Small intestine (tissue), 7 donors: ENCODE results near the gene FAM83C. TPM values are rescaled to one million over a fixed set of nuclear protein-coding genes. Genes with fewer than 3 reads are reported as not detected.

Experiments
- DNase-seq, 2 donors: peaks; one replicate each; pipeline versions ENCODE4 v3.0.0 to v3.0.0-alpha.2; 2013
- FAIRE-seq: peaks from 2 replicates; lab custom pipeline; 2012; peaks lifted over from hg19 to GRCh38; lab: Jason Lieb, UNC
- H3K27ac ChIP-seq, 3 donors: one replicate each; pipeline ENCODE4 v1.5.1; 2013; ENCODE audit warnings: low read length in 2 of 3, mild to moderate bottlenecking in 2 of 3, control low read depth in 1 of 3, inconsistent platforms in 1 of 3, low read depth in 1 of 3, moderate library complexity in 1 of 3
- H3K27me3 ChIP-seq, 3 donors: one replicate each; pipeline ENCODE4 v1.6.1; 2013; ENCODE audit warnings: low read length in 3 of 3, inconsistent platforms in 1 of 3; ENCODE audit not compliant: control insufficient read depth in 3 of 3, insufficient read depth in 3 of 3
- H3K36me3 ChIP-seq, 3 donors: one replicate each; pipeline ENCODE4 v1.6.1; 2013; ENCODE audit warnings: low read length in 3 of 3, inconsistent platforms in 1 of 3, low read depth in 1 of 3, mild to moderate bottlenecking in 1 of 3, moderate library complexity in 1 of 3; ENCODE audit not compliant: control insufficient read depth in 3 of 3, insufficient read depth in 2 of 3
- H3K4me1 ChIP-seq, 3 donors: one replicate each; pipeline ENCODE4 v1.6.1; 2013; ENCODE audit warnings: low read length in 2 of 3, inconsistent platforms in 1 of 3, low read depth in 1 of 3, mild to moderate bottlenecking in 1 of 3, moderate library complexity in 1 of 3; ENCODE audit not compliant: control insufficient read depth in 3 of 3, insufficient read depth in 2 of 3
- H3K4me3 ChIP-seq, 3 donors: one replicate each; pipeline ENCODE4 v1.5.1; 2013; ENCODE audit warnings: low read length in 3 of 3, control low read depth in 1 of 3, inconsistent platforms in 1 of 3, low read depth in 1 of 3, mild to moderate bottlenecking in 1 of 3, moderate library complexity in 1 of 3
- H3K9me3 ChIP-seq, 2 donors: one replicate each; pipeline ENCODE4 v1.6.1; 2013; ENCODE audit warnings: low read depth in 1 of 2, low read length in 1 of 2; ENCODE audit not compliant: control insufficient read depth in 2 of 2, insufficient read depth in 1 of 2
- WGBS, 3 donors: extraction: QIAGEN DNeasy Blood & Tissue Kit; methylation state at CpG; one replicate each; pipeline ENCODE4 v1.1.7; 2013; 5-methylcytosine and 5-hydroxymethylcytosine counted together
- polyA plus RNA-seq, 4 donors: library from polyadenylated mRNA; stranded (reverse) in 3 of 4; unstranded in 1 of 4; fragments of 200-250 nt in 3 of 4; fragments of 120-200 nt in 1 of 4; gene quantifications; one replicate each; pipeline versions ENCODE4 v1.2.1 to v1.2.3, GENCODE V29; 2013
- donor health status: healthy with polysubstance abuse.
- donor health status: control.
- donor health status: control.
- donor health status: Bipolar disorder and iron deficiency.
- donor health status: healthy.

FAM83C gene
- polyA plus RNA-seq, 4 donors, result 0.04 to 0.27 TPM; not detected in 2

DNA sequence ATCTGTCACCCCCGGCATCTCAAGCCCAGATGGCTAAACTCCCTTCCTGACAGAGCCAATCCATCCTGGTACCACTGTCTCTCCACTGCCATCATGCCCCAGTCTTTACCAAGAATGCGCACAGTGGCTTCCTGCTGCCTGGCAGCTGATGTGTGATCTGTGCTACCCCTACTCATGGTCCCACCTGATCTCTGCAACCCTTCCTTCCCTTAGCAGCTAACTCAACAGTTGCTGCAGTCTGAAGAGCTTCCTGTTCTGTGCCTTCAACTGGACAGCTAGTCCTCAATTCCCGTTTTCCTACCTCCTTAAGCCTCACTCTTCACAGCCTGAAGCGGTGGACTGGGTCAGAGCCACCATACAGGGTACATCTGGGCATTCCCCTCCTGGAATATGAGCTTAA, 7.6 kb upstream of the FAM83C start:
- no peak for FAIRE-seq

DNA sequence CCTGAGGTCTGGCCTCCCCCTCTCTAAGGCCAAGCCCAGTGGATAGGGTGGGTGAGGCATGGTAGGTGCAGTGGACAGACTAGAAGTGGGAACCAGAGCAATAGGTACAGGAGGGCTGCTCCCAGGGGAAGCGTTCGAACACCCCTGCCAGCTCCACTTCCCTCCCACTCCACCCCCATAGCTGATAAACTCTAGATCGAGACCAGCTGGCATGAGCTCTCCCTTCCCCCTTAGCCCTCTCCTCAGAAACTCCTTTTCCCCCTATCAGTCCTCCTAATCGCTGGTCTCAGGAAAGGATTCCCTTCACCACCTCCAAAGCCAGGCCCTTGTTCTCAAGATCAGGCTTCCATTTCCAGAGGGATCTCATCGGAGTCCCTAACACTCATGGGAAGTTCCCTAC, 6.0 kb upstream of the FAM83C start:
- WGBS, 3 donors, result 62 to 70% (median 66%) methylated on average over 3 to 5 of the region's 5 CpGs
- FAIRE-seq, result no peak
- peaks cover 0 to 12% (median 0%) of the 10 kb centered on the region in 3 donors for H3K36me3 ChIP-seq

More for the DNA sequence above, 7.6 kb upstream of the FAM83C start:
- no peak overlapping the region for H3K27ac ChIP-seq
- H3K4me3 ChIP-seq, result no peak overlapping the region
- H3K36me3 ChIP-seq, result peaks cover 0 to 23% (median 0%) of the 10 kb centered on the region in 3 donors
- no peaks in the 10 kb centered on the region for H3K9me3 ChIP-seq
- H3K27me3 ChIP-seq, result no peaks in the 10 kb centered on the region
- H3K4me1 ChIP-seq, result peaks cover 0 to 9% (median 0%) of the 10 kb centered on the region in 3 donors
- WGBS, 3 donors, result 73 to 88% (median 84%) methylated on average over 4 of the region's 4 CpGs
- DNase-seq, result no peak

DNA sequence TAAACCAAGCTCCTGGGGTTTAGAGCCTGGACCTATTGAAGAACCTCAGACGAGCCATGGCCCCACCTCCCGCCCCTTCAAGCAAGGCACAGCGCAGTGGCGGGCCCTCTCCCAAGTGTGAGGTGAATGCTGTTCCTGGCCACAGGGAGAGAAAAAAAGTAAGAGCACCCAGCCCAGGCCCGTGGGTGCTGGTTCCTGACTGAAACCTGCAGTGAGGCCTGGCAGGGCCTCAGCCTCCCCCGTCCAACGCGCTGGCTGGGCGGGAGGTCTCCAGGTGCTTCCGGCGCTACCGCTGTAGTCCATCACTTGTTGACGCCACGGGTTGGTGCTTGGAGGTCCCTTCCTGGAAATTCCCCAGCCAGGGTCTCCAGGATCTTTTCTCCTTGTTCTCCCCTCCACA, 5.5 kb upstream of the FAM83C start:
- H3K27ac ChIP-seq, result no peak overlapping the region
- FAIRE-seq (no peak), DNase-seq (no peak)
- no peaks in the 10 kb centered on the region for H3K9me3 ChIP-seq
- no peak overlapping the region for H3K4me3 ChIP-seq
- no peaks in the 10 kb centered on the region for H3K27me3 ChIP-seq
- peaks cover 0 to 7% (median 0%) of the 10 kb centered on the region in 3 donors for H3K36me3 ChIP-seq
- WGBS, 3 donors, result 89 to 91% (median 90%) methylated on average over 14 of the region's 14 CpGs
- H3K4me1 ChIP-seq, result no peaks in the 10 kb centered on the region

More for the DNA sequence above, 6.0 kb upstream of the FAM83C start:
- no peaks in the 10 kb centered on the region for H3K27me3 ChIP-seq
- no peak overlapping the region for H3K27ac ChIP-seq
- no peaks in the 10 kb centered on the region for H3K9me3 ChIP-seq
- H3K4me1 ChIP-seq, result no peaks in the 10 kb centered on the region
- no peak overlapping the region for H3K4me3 ChIP-seq
- DNase-seq, result no peak

DNA sequence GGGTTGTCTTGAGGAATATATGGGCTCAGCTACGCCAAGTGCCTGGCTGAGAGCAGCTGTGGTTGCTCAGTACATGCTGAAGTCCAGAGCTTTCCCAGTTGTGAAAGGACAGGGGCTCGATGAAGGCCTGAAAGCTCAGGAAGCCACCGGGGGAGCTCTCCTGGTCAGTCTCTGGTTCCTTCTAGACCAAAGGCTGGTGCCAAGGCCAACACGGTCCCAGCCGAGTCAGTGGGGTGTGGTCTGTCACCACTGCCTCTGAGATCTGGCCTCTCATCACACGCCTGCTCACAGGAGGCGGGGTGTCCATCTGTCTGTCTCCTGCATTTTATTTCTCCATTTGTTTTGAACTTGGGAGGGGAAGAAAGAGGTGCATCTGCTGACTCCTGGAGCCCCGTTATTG, 4.9 kb upstream of the FAM83C start:
- Histone ChIP-seq H3K27me3 (no peaks in the 10 kb centered on the region), H3K4me1 (no peaks in the 10 kb centered on the region), H3K4me3 (no peak overlapping the region), H3K27ac (no peak overlapping the region), H3K36me3 (peaks cover 0 to 4% (median 0%) of the 10 kb centered on the region in 3 donors), H3K9me3 (no peaks in the 10 kb centered on the region)
- 51 to 57% (median 53%) methylated on average over 8 of the region's 8 CpGs for WGBS, 3 donors
- DNase-seq (no peak), FAIRE-seq (no peak)

DNA sequence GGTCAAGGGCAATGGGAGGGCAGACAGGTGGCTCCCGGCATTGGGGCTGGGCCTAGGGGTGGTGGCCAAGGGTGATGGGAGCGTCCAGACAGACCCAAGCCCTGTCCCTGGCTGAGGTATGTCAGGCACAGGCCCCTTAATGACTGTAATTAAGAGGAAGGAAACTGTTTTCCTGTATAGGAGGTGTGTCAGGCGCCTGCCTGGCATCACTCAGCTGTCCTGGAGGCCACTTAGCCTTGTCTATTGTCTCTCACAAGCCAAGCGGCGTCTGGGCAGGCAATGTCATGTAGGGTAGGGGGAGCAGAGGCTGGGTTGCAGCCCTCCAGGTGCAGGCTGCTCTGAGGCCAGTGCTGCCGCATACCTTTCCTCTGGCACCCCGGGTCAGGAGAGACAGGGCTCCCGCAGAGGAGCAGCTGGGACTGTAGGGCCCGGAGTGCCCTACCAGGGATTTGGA, 3.9 kb upstream of the FAM83C start:
- FAIRE-seq (no peak), DNase-seq (no peak)
- H3K4me3 ChIP-seq, result no peak overlapping the region
- H3K9me3 ChIP-seq, result no peaks in the 10 kb centered on the region
- H3K27ac ChIP-seq, result no peak overlapping the region
- no peaks in the 10 kb centered on the region for H3K4me1 ChIP-seq
- H3K27me3 ChIP-seq, result no peaks in the 10 kb centered on the region
- 57 to 61% (median 60%) methylated on average over 9 of the region's 9 CpGs for WGBS, 3 donors
- H3K36me3 ChIP-seq, result no peaks in the 10 kb centered on the region

DNA sequence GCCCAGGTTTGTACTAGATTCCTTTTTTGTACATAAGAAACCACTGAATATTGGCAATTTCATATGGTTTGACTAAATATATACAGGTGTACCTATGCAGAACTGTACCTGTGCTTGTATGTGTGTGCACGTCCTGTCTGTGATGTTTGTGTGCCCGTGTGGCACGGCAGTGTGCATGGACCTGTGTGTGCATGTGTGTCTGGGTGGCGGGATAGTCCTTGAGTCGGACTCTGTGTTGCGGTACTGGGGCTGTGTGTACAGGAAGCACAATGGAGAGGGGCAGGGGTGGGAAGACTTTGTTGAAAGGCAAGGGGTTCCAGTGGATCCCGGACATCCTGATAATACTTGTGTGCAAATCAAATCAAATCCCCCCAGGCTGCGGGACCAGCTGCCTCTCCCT, 3.4 kb upstream of the FAM83C start:
- DNase-seq (no peak), FAIRE-seq (no peak)

DNA sequence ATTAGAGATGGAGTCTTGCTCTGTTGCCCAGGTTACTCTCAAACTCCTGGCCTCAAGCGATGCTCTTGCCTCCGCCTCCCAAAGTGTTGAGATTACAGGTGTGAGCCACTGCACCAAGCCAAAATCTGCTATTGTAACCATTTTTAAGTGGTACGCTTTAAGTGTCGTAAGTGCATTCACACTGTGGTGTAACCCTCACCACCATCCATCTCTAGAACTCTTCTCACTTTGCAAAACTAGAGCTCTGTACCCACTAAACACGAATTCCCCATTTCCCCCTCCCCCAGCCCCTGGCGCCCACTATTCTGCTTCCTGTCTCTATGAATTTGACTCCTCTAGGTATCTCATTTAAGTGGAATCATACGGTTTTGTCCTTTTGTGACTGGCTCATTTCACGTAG, 2.8 kb upstream of the FAM83C start:
- Histone ChIP-seq H3K4me1 (no peaks in the 10 kb centered on the region), H3K27ac (no peak overlapping the region), H3K36me3 (no peaks in the 10 kb centered on the region), H3K4me3 (no peak overlapping the region), H3K27me3 (no peaks in the 10 kb centered on the region), H3K9me3 (no peaks in the 10 kb centered on the region)
- no peak for FAIRE-seq
- WGBS, 3 donors, result 70 to 84% (median 70%) methylated on average over 8 of the region's 8 CpGs
- DNase-seq, result no peak

More for the DNA sequence above, 3.4 kb upstream of the FAM83C start:
- Histone ChIP-seq H3K36me3 (no peaks in the 10 kb centered on the region), H3K27ac (no peak overlapping the region), H3K9me3 (no peaks in the 10 kb centered on the region), H3K4me1 (no peaks in the 10 kb centered on the region), H3K27me3 (no peaks in the 10 kb centered on the region), H3K4me3 (no peak overlapping the region)
- WGBS, 3 donors, result 66 to 77% (median 76%) methylated on average over 8 of the region's 8 CpGs

DNA sequence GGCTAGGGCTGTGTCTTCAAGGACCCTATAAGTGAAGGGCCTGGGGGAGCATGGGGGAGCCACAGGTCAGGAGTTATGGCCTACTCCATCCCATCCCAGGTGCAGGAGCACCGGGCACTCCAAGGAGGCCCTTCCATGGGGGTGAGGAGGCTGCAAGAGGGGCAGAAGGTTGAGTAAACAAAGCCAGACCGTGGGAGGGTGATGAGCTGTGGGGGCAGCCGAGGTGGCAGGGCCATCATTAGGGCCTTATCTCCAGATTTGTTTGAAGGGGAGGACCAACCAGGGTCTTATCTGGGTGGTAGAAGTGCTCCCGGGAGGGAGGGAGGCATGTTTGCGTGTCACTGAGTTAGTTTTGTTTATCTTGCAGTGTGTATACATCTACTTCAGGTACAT, 2.1 kb upstream of the FAM83C start:
- H3K36me3 ChIP-seq, result no peaks in the 10 kb centered on the region

More for the DNA sequence above, 2.1 kb upstream of the FAM83C start:
- WGBS, 3 donors, result 25 to 41% (median 39%) methylated on average over 5 of the region's 5 CpGs
- DNase-seq, result no peak
- FAIRE-seq, result no peak
- no peaks in the 10 kb centered on the region for H3K27me3 ChIP-seq
- no peaks in the 10 kb centered on the region for H3K4me1 ChIP-seq
- H3K4me3 ChIP-seq, result no peak overlapping the region
- no peaks in the 10 kb centered on the region for H3K9me3 ChIP-seq
- no peak overlapping the region for H3K27ac ChIP-seq
